ENCODE results near the gene PHYKPL.
"Not testable (repeated sequence)": the region's sequence is repeated elsewhere in the genome, so short reads cannot be mapped to it uniquely, and the experiment has no call there.

PHYKPL gene

DNA sequence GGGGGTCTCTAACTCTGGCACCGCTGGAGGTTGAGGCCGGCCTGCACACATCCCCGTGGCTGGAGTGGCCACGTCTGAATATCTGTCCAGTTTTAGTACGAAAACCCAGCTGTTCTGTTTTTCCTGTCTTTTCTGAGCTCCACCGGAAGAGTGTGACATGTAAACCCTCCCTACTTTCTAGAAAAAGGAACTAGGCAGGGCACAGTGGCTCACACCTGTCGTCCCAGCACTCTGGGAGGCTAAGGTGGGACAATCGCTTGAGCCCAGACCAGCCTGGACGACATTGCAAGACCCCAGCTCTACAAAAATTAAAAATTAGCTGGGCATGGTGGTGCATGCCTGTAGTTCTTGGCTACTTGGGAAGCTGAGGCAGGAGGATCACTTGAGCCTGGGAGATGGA is 8.2 kb upstream of the PHYKPL start:
- Histone ChIP-seq H3K4me3 (ENCODE audit: low read depth in 1 of 2, low read length in 2 of 2) (no peak overlapping the region), H3K79me2 (ENCODE audit: insufficient read depth, low read length) (no peaks in the 10 kb centered on the region), H3K4me1 (ENCODE audit: insufficient read depth, low read length) (peaks cover 14% of the 10 kb centered on the region), H4K20me1 (ENCODE audit: insufficient read depth, low read length) (no peaks in the 10 kb centered on the region), H3K9me3 (ENCODE audit: insufficient read depth, low read length, severe bottlenecking) (no peaks in the 10 kb centered on the region), H3K36me3 (ENCODE audit: insufficient read depth, low read length) (no peaks in the 10 kb centered on the region), H3K9ac (ENCODE audit: low read depth, low read length) (no peak overlapping the region), H3K27me3 (ENCODE audit: insufficient read depth, low read length, poor library complexity) (no peaks in the 10 kb centered on the region), H2AFZ (ENCODE audit: low read depth, low read length) (no peak overlapping the region), H3K27ac (ENCODE audit: low read length) (no peak overlapping the region), H3K4me2 (ENCODE audit: insufficient read depth, low read length) (no peak overlapping the region)
- DNase-seq (no peak), ATAC-seq (ENCODE audit: insufficient read depth, low read depth) (peak; percentile 8; the same call in 1 of the 3 replicates)
- TF ChIP-seq, protein P1, sequence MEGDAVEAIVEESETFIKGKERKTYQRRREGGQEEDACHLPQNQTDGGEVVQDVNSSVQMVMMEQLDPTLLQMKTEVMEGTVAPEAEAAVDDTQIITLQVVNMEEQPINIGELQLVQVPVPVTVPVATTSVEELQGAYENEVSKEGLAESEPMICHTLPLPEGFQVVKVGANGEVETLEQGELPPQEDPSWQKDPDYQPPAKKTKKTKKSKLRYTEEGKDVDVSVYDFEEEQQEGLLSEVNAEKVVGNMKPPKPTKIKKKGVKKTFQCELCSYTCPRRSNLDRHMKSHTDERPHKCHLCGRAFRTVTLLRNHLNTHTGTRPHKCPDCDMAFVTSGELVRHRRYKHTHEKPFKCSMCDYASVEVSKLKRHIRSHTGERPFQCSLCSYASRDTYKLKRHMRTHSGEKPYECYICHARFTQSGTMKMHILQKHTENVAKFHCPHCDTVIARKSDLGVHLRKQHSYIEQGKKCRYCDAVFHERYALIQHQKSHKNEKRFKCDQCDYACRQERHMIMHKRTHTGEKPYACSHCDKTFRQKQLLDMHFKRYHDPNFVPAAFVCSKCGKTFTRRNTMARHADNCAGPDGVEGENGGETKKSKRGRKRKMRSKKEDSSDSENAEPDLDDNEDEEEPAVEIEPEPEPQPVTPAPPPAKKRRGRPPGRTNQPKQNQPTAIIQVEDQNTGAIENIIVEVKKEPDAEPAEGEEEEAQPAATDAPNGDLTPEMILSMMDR (IDR thresholded peaks at IDR 0.05; ENCODE audit: borderline replicate concordance, extremely low read depth, low read length, poor library complexity, severe bottlenecking): no peak

DNA sequence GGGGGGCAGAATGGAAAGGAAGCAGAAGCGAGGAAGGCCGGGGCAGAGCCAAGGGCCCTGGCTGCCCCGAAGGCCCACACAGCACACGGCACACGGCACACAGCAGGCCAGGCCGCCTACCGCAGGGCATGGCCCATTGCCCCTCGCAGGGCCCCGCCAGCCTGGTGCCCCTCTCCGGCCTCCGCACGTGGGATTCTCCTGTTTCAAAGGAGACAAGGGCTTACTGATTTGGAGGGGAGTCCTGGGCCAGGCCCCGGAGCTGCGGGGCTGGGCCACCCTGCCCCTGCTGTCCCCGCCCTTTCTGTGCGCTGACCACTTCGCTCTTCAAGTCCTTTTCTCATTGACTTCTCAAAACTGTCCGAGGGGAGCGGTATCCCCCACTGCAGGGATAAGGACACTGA is 7.7 kb upstream of the PHYKPL start:
- Histone ChIP-seq H3K4me3 (ENCODE audit: low read depth in 1 of 2, low read length in 2 of 2) (no peak overlapping the region), H3K9me3 (ENCODE audit: insufficient read depth, low read length, severe bottlenecking) (no peaks in the 10 kb centered on the region), H4K20me1 (ENCODE audit: insufficient read depth, low read length) (no peaks in the 10 kb centered on the region), H3K27me3 (ENCODE audit: insufficient read depth, low read length, poor library complexity) (no peaks in the 10 kb centered on the region), H3K79me2 (ENCODE audit: insufficient read depth, low read length) (no peaks in the 10 kb centered on the region), H3K36me3 (ENCODE audit: insufficient read depth, low read length) (no peaks in the 10 kb centered on the region), H3K27ac (ENCODE audit: low read length) (no peak overlapping the region), H3K9ac (ENCODE audit: low read depth, low read length) (no peak overlapping the region), H2AFZ (ENCODE audit: low read depth, low read length) (no peak overlapping the region), H3K4me2 (ENCODE audit: insufficient read depth, low read length) (no peak overlapping the region), H3K4me1 (ENCODE audit: insufficient read depth, low read length) (peaks cover 14% of the 10 kb centered on the region)
- ATAC-seq (ENCODE audit: insufficient read depth, low read depth) (no peak), DNase-seq (no peak)
- no peak for TF ChIP-seq EZH2 (IDR thresholded peaks at IDR 0.05; ENCODE audit: borderline replicate concordance, low read depth, low read length, severe bottlenecking)
- TF ChIP-seq, protein P1 (IDR thresholded peaks at IDR 0.05; ENCODE audit: borderline replicate concordance, extremely low read depth, low read length, poor library complexity, severe bottlenecking): no peak

DNA sequence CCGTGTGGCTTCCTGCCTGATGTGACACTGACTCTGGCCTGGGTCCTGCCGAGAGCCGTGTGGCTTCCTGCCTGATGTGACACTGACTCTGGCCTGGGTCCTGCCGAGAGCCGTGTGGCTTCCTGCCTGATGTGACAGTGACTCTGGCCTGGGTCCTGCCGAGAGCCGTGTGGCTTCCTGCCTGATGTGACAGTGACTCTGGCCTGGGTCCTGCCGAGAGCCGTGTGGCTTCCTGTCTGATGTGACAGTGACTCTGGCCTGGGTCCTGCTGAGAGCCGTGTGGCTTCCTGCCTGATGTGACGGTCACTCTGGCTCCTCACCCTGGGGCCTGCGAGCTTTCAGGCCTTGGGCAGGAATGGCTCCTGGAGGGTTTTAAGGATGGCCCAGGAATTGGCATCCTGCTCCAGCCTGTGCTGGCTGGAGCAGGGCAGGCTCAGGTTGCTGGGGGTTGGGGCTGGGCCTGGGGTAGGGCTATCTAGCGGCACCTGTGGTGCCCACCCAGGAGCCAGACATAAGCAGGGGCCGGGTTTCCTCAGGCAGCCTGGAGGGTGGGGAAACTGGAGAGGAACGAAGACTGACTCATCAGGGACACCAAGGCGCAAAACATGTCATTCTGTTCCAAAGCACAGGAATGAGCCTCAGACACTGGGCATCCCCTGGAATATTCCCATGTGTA is 7.2 kb upstream of the PHYKPL start:
- H3K27me3 ChIP-seq (ENCODE audit: insufficient read depth, low read length, poor library complexity); H3K36me3 ChIP-seq (ENCODE audit: insufficient read depth, low read length); DNase-seq; H3K27ac ChIP-seq (ENCODE audit: low read length); H3K4me2 ChIP-seq (ENCODE audit: insufficient read depth, low read length); H3K4me3 ChIP-seq (ENCODE audit: low read depth in 1 of 2, low read length in 2 of 2); H3K9me3 ChIP-seq (ENCODE audit: insufficient read depth, low read length, severe bottlenecking); H4K20me1 ChIP-seq (ENCODE audit: insufficient read depth, low read length); H3K9ac ChIP-seq (ENCODE audit: low read depth, low read length); ATAC-seq (ENCODE audit: insufficient read depth, low read depth); H2AFZ ChIP-seq (ENCODE audit: low read depth, low read length); H3K79me2 ChIP-seq (ENCODE audit: insufficient read depth, low read length): not testable (repeated sequence)
- peaks cover 16% of the 10 kb centered on the region for H3K4me1 ChIP-seq (ENCODE audit: insufficient read depth, low read length)

DNA sequence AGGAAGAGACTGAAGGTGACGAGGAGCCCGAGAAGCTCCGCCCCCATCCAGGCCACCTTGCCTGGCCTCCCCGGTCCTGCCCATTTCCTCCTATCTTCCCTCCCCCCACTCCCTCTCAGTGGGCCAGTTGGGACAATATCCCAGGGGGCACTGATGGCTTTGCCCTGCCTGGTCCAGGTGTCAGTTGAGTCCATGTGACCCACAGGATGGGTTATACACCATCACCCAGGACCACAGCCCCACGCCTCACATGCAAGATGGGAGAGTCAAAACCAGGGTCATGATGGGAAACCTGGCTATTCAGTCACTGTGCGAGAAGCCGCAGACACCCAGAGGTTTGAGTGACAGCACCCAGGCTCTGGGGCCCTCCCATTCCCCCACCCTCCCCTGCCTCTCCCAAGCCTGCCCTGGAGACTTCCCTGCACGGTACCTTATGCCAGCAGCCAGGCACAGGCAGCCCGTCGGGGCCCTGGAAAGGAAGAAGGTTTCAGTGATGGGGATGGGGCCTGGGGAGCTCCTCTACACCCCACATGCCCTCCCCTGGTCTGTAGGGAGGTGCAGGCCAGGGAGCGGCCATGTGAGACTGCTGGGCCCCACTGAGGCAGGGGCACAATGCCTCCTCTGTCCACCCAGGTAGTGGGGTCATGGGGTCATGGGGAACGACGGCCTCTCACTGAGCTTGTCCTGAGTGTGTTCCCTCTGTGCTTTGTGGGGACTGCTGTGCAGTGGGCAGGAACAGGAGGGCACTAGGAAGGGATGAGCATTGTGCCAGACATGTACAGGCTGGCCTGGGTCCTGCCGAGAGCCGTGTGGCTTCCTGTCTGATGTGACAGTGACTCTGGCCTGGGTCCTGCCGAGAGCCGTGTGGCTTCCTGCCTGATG is 6.3 kb upstream of the PHYKPL start:
- no peaks in the 10 kb centered on the region for H4K20me1 ChIP-seq (ENCODE audit: insufficient read depth, low read length)
- H3K27me3 ChIP-seq (ENCODE audit: insufficient read depth, low read length, poor library complexity): no peaks in the 10 kb centered on the region
- H3K27ac ChIP-seq (ENCODE audit: low read length): no peak overlapping the region
- no peak overlapping the region for H3K4me3 ChIP-seq (ENCODE audit: low read depth in 1 of 2, low read length in 2 of 2)
- no peaks in the 10 kb centered on the region for H3K36me3 ChIP-seq (ENCODE audit: insufficient read depth, low read length)
- no peak overlapping the region for H3K9ac ChIP-seq (ENCODE audit: low read depth, low read length)
- no peak overlapping the region for H2AFZ ChIP-seq (ENCODE audit: low read depth, low read length)
- peaks cover 16% of the 10 kb centered on the region for H3K4me1 ChIP-seq (ENCODE audit: insufficient read depth, low read length)
- H3K4me2 ChIP-seq (ENCODE audit: insufficient read depth, low read length): no peak overlapping the region
- H3K9me3 ChIP-seq (ENCODE audit: insufficient read depth, low read length, severe bottlenecking): no peaks in the 10 kb centered on the region
- no peak for TF ChIP-seq EZH2 (IDR thresholded peaks at IDR 0.05; ENCODE audit: borderline replicate concordance, low read depth, low read length, severe bottlenecking)
- TF ChIP-seq, protein P1 (IDR thresholded peaks at IDR 0.05; ENCODE audit: borderline replicate concordance, extremely low read depth, low read length, poor library complexity, severe bottlenecking): no peak
- ATAC-seq (ENCODE audit: insufficient read depth, low read depth): no peak
- no peak for DNase-seq
- no peaks in the 10 kb centered on the region for H3K79me2 ChIP-seq (ENCODE audit: insufficient read depth, low read length)
